H9 (cell line): Measurements from ENCODE around the gene PAK5. TPM values are rescaled to one million over a fixed set of nuclear protein-coding genes. Genes with fewer than 3 reads are reported as not detected.

Experiments
- DNase-seq: peaks from one replicate; pipeline ENCODE4 v3.0.0-alpha.2; 2017
- H2AFZ ChIP-seq: one replicate; pipeline ENCODE4 v1.6.1; 2013; ENCODE audit warnings: mild to moderate bottlenecking, low read length, control low read depth, moderate library complexity
- H2AK5ac ChIP-seq: 2 replicates; pipeline ENCODE4 v1.6.1; 2013; ENCODE audit warnings: low read length, control low read depth, mixed read lengths; ENCODE audit not compliant: insufficient read length
- H2BK120ac ChIP-seq: one replicate; pipeline ENCODE4 v1.6.1; 2013; ENCODE audit warnings: low read depth, mild to moderate bottlenecking, low read length, control low read depth, inconsistent platforms; ENCODE audit not compliant: poor library complexity, severe bottlenecking
- H2BK12ac ChIP-seq: 2 replicates; pipeline ENCODE4 v1.6.1; 2013; ENCODE audit warnings: low read length, control low read depth, mixed read lengths, low read depth; ENCODE audit not compliant: insufficient read length
- H2BK15ac ChIP-seq: 2 replicates; pipeline ENCODE4 v1.6.1; 2013; ENCODE audit warnings: low read depth, low read length, control low read depth
- H2BK20ac ChIP-seq: one replicate; pipeline ENCODE4 v1.6.1; 2013; ENCODE audit warnings: low read depth, mild to moderate bottlenecking, low read length, control low read depth, inconsistent platforms; ENCODE audit not compliant: poor library complexity, severe bottlenecking
- H2BK5ac ChIP-seq: 2 replicates; pipeline ENCODE4 v1.6.1; 2013; ENCODE audit warnings: low read length, control low read depth, mixed read lengths; ENCODE audit not compliant: insufficient read length
- H3K14ac ChIP-seq: 2 replicates; pipeline ENCODE4 v1.6.1; 2013; ENCODE audit warnings: low read length, control low read depth; ENCODE audit not compliant: insufficient read depth
- H3K18ac ChIP-seq: 2 replicates; pipeline ENCODE4 v1.6.1; 2013; ENCODE audit warnings: low read depth, mild to moderate bottlenecking, mixed read lengths, low read length, control low read depth; ENCODE audit not compliant: insufficient read length
- H3K23ac ChIP-seq: 2 replicates; pipeline ENCODE4 v1.6.1; 2013; ENCODE audit warnings: low read length, control low read depth, mixed read lengths, low read depth; ENCODE audit not compliant: insufficient read length
- H3K23me2 ChIP-seq: 2 replicates; pipeline ENCODE4 v1.6.1; 2013; ENCODE audit warnings: low read depth, mild to moderate bottlenecking, mixed read lengths, low read length, control low read depth; ENCODE audit not compliant: insufficient read length, poor library complexity, severe bottlenecking
- H3K27ac ChIP-seq: 2 replicates; pipeline ENCODE4 v1.5.1; 2013; ENCODE audit warnings: low read length, control low read depth, mixed read lengths, low read depth; ENCODE audit not compliant: insufficient read length
- H3K27me3 ChIP-seq: 2 replicates; pipeline ENCODE4 v1.6.1; 2013; ENCODE audit warnings: low read length, control low read depth, inconsistent platforms; ENCODE audit not compliant: insufficient read depth
- H3K4ac ChIP-seq: 2 replicates; pipeline ENCODE4 v1.6.1; 2013; ENCODE audit warnings: low read depth, mild to moderate bottlenecking, control low read depth, inconsistent platforms, low read length, moderate library complexity
- H3K4me1 ChIP-seq: 2 replicates; pipeline ENCODE4 v1.6.1; 2013; ENCODE audit warnings: low read length, control low read depth, inconsistent platforms; ENCODE audit not compliant: insufficient read depth
- H3K4me2 ChIP-seq: 2 replicates; pipeline ENCODE4 v1.6.1; 2013; ENCODE audit warnings: low read length, control low read depth, mixed read lengths; ENCODE audit not compliant: insufficient read length, insufficient read depth
- H3K56ac ChIP-seq: 2 replicates; pipeline ENCODE4 v1.6.1; 2013; ENCODE audit warnings: low read depth, mild to moderate bottlenecking, mixed read lengths, low read length, control low read depth; ENCODE audit not compliant: insufficient read length
- H3K79me1 ChIP-seq: 2 replicates; pipeline ENCODE4 v1.6.1; 2013; ENCODE audit warnings: low read depth, mild to moderate bottlenecking, moderate library complexity, low read length, control low read depth, inconsistent platforms; ENCODE audit not compliant: insufficient read depth, poor library complexity, severe bottlenecking
- H3K79me2 ChIP-seq: 2 replicates; pipeline ENCODE4 v1.6.1; 2013; ENCODE audit warnings: low read length, control low read depth, inconsistent platforms; ENCODE audit not compliant: insufficient read depth
- H3K9ac ChIP-seq: 2 replicates; pipeline ENCODE4 v1.6.1; 2013; ENCODE audit warnings: low read length, control low read depth, mixed read lengths; ENCODE audit not compliant: insufficient read length; ENCODE audit errors: extremely low read depth
- H3K9me3 ChIP-seq: one replicate; pipeline ENCODE4 v1.6.1; 2013; ENCODE audit warnings: low read depth, low read length, inconsistent platforms; ENCODE audit not compliant: control insufficient read depth
- H3T11ph ChIP-seq: one replicate; pipeline ENCODE4 v1.6.1; 2013; ENCODE audit warnings: mild to moderate bottlenecking, low read length, control low read depth, inconsistent platforms
- H4K20me1 ChIP-seq: one replicate; pipeline ENCODE4 v1.6.1; 2013; ENCODE audit not compliant: control insufficient read depth, insufficient read length, insufficient read depth
- H4K5ac ChIP-seq: 2 replicates; pipeline ENCODE4 v1.6.1; 2013; ENCODE audit warnings: low read depth, mild to moderate bottlenecking, mixed read lengths, low read length, control low read depth; ENCODE audit not compliant: insufficient read length
- H4K8ac ChIP-seq: replicated peaks from 2 replicates; pipeline ENCODE4 v1.6.1; 2013; ENCODE audit warnings: low read length, control low read depth, mixed read lengths, low read depth; ENCODE audit not compliant: insufficient read length
- H4K91ac ChIP-seq: 2 replicates; pipeline ENCODE4 v1.6.1; 2013; ENCODE audit warnings: low read depth, mild to moderate bottlenecking, moderate library complexity, mixed read lengths, low read length, control low read depth; ENCODE audit not compliant: insufficient read length
- H3K27ac Mint-ChIP-seq, 3 experiments: 2 replicates in 2 of 3; 3 replicates in 1 of 3; pipeline ENCODE4 v1.8.0; 2020 to 2021; ENCODE audit warnings: mixed read lengths in 3 of 3, mild to moderate bottlenecking in 1 of 3, moderate library complexity in 1 of 3
- H3K27me3 Mint-ChIP-seq: 2 replicates; pipeline ENCODE4 v1.8.0; 2021; ENCODE audit warnings: low read depth, mild to moderate bottlenecking, moderate library complexity, mixed read lengths
- H3K36me3 Mint-ChIP-seq, 3 experiments: 2 replicates in 2 of 3; 3 replicates in 1 of 3; pipeline ENCODE4 v1.8.0; 2020 to 2021; ENCODE audit warnings: low read depth in 3 of 3, mixed read lengths in 3 of 3; ENCODE audit not compliant: insufficient read depth in 1 of 3
- H3K4me1 Mint-ChIP-seq, 2 experiments: 2 replicates each; pipeline ENCODE4 v1.8.0; 2020; ENCODE audit warnings: mixed read lengths in 2 of 2
- H3K4me3 Mint-ChIP-seq, 2 experiments: 2 replicates in 1 of 2; 3 replicates in 1 of 2; pipeline ENCODE4 v1.8.0; 2020 to 2021; ENCODE audit warnings: mild to moderate bottlenecking in 2 of 2, mixed read lengths in 2 of 2, moderate library complexity in 1 of 2
- H3K9me3 Mint-ChIP-seq, 2 experiments: 2 replicates in 1 of 2; 3 replicates in 1 of 2; pipeline ENCODE4 v1.8.0; 2020; ENCODE audit warnings: mild to moderate bottlenecking in 2 of 2, mixed read lengths in 2 of 2, moderate library complexity in 1 of 2
- WGBS: extraction: QIAGEN DNeasy Blood & Tissue Kit; methylation state at CpG from one replicate; pipeline ENCODE4 v1.1.7; 2013; ENCODE audit warnings: missing lambda C conversion rate, low lambda C conversion rate, mixed read lengths; ENCODE audit not compliant: insufficient read length; ENCODE audit errors: extremely low coverage; 5-methylcytosine and 5-hydroxymethylcytosine counted together
- total RNA-seq: library from RNA; stranded (reverse); gene quantifications from 2 replicates; pipeline ENCODE4 v1.2.1, GENCODE V29; 2021
- TF ChIP-seq, protein P1 (sequence below): fragments of 200-600 bp; sonication (generic); conservative IDR thresholded peaks from 3 replicates; pipeline ENCODE4 v1.8.0; 2021; ENCODE audit warnings: antibody characterized with exemption, mild to moderate bottlenecking

PAK5 gene
- total RNA-seq, 1 experiment from 2014 or later: 0.20 TPM

DNA sequence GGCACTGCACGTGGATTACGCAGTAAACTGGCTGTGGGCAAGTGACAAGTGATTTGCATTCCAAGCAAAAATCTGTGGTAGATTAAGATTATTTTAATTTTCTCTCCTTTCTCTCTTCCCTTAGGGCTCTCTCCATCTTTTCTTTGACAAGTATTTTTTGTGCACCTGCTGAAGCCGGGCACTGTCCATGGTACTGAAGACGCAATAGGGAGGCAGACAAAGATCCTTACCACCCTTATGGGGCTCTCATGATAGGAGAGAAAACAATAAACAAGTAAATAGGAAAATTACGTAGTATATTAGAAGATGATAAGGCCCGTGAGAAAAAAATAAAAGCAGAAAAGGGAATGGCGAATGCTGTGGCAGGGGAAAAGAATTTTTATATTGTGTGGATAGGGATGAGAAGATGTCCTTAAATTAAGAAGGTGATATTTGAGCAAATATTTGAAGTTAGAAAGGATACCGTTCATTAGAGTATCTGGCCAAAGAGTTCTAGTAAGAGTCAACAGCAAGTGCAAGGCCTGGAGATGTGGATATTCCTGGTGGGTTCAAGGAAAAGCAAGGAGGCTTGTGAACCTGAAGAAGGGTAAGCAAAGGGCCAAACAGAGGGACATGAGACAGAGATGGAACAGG is 178.5 kb downstream of the PAK5 start:
- no peaks in the 10 kb centered on the region; a peak in 1 of 5 replicates for H3K9me3 Mint-ChIP-seq
- Histone ChIP-seq H2BK20ac (no peak overlapping the region), H3K18ac (no peak overlapping the region), H4K5ac (no peak overlapping the region), H3K23ac (no peak overlapping the region), H3T11ph (no peak overlapping the region), H3K79me2 (no peaks in the 10 kb centered on the region), H4K20me1 (no peaks in the 10 kb centered on the region), H2BK120ac (no peak overlapping the region), H2BK12ac (no peak overlapping the region), H3K9me3 (no peaks in the 10 kb centered on the region), H2AK5ac (no peak overlapping the region), H2BK5ac (no peak overlapping the region), H3K23me2 (no peaks in the 10 kb centered on the region), H4K91ac (no peak overlapping the region), H3K27ac (no peak overlapping the region), H3K79me1 (no peaks in the 10 kb centered on the region), H3K56ac (no peak overlapping the region), H2AFZ (no peak overlapping the region), H3K4me2 (no peak overlapping the region), H3K27me3 (no peaks in the 10 kb centered on the region), H4K8ac (no peak overlapping the region), H3K14ac (no peak overlapping the region), H2BK15ac (no peak overlapping the region), H3K4me1 (no peaks in the 10 kb centered on the region), H3K9ac (no peak overlapping the region), H3K4ac (no peak overlapping the region)
- H3K27me3 Mint-ChIP-seq: no peaks in the 10 kb centered on the region; the same call in 1 of the 2 replicates
- H3K4me1 Mint-ChIP-seq: peaks cover 4 to 8% of the 10 kb centered on the region in 2 experiments; a peak in 3 of 4 replicates
- TF ChIP-seq, protein P1, sequence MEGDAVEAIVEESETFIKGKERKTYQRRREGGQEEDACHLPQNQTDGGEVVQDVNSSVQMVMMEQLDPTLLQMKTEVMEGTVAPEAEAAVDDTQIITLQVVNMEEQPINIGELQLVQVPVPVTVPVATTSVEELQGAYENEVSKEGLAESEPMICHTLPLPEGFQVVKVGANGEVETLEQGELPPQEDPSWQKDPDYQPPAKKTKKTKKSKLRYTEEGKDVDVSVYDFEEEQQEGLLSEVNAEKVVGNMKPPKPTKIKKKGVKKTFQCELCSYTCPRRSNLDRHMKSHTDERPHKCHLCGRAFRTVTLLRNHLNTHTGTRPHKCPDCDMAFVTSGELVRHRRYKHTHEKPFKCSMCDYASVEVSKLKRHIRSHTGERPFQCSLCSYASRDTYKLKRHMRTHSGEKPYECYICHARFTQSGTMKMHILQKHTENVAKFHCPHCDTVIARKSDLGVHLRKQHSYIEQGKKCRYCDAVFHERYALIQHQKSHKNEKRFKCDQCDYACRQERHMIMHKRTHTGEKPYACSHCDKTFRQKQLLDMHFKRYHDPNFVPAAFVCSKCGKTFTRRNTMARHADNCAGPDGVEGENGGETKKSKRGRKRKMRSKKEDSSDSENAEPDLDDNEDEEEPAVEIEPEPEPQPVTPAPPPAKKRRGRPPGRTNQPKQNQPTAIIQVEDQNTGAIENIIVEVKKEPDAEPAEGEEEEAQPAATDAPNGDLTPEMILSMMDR: no peak
- H3K36me3 Mint-ChIP-seq: no peaks in the 10 kb centered on the region
- 100% methylated on average over 2 of the region's 8 CpGs for WGBS
- no peak overlapping the region for H3K4me3 Mint-ChIP-seq
- DNase-seq: peak; percentile 32
- H3K27ac Mint-ChIP-seq: no peak overlapping the region
